ENCODE measurements around the gene CDH7.

Gene CDH7

GRCh38 chr18:65750389-65751154 lies at the start of gene CDH7:
CDH7 (plus strand) TSS chr18:65751012; CDS start chr18:65762843, 11,831 bp downstream.
- no peak for DNase-seq

- DNase-seq = no peak
These were observed 46.8 kb upstream of the CDH7 start for GRCh38 chr18:65704046-65704445.

- DNase-seq = no peak
These were observed 44.2 kb upstream of the CDH7 start for GRCh38 chr18:65706646-65707045.

GRCh38 chr18:65711493-65711892 lies 39.3 kb upstream of the CDH7 start:
- no peak for DNase-seq

- no peak for DNase-seq
These were observed 29.2 kb upstream of the CDH7 start for GRCh38 chr18:65721619-65722018.

- DNase-seq = peak; percentile 4
These were observed 25.4 kb upstream of the CDH7 start for GRCh38 chr18:65725251-65726050.

- DNase-seq = peak; percentile 23
These were observed 15.7 kb upstream of the CDH7 start for GRCh38 chr18:65735155-65735554.

- DNase-seq = no peak
These were observed 13.3 kb upstream of the CDH7 start for GRCh38 chr18:65737471-65737955.

GRCh38 chr18:65746936-65747335 lies 3.9 kb upstream of the CDH7 start:
- DNase-seq = no peak

- no peak for DNase-seq
These were observed 2.5 kb upstream of the CDH7 start for GRCh38 chr18:65748321-65748720.

GRCh38 chr18:65749841-65750240 lies 971 bp upstream of the CDH7 start:
- DNase-seq = no peak

- no peak for DNase-seq
These were observed 608 bp downstream of the CDH7 start for GRCh38 chr18:65751155-65752085.

- DNase-seq = no peak
These were observed 2.0 kb downstream of the CDH7 start for GRCh38 chr18:65752625-65753325.

GRCh38 chr18:65753520-65753919 lies 2.7 kb downstream of the CDH7 start:
- DNase-seq = peak; percentile 65

- DNase-seq = peak; percentile 68
These were observed 3.3 kb downstream of the CDH7 start for GRCh38 chr18:65754121-65754520.

GRCh38 chr18:65755616-65756015 lies 4.8 kb downstream of the CDH7 start:
- no peak for DNase-seq

- DNase-seq = no peak
These were observed 9.6 kb downstream of the CDH7 start for GRCh38 chr18:65760457-65760856.

- DNase-seq = no peak
These were observed 11.0 kb downstream of the CDH7 start for GRCh38 chr18:65761636-65762295.

- no peak for DNase-seq
These were observed 11.7 kb downstream of the CDH7 start for GRCh38 chr18:65762556-65762955.

GRCh38 chr18:65767406-65767805 lies 16.6 kb downstream of the CDH7 start:
- DNase-seq = no peak

- no peak for DNase-seq
These were observed 17.4 kb downstream of the CDH7 start for GRCh38 chr18:65768120-65768778.

Data from hematopoietic multipotent progenitor cell treated with erythropoietin and hydrocortisone succinate and interleukin-3 and kit ligand, for 8 days (in vitro differentiated cells).